ENCODE measurements around the gene MAP3K15. TPM values are rescaled to one million over a fixed set of nuclear protein-coding genes. Genes with fewer than 3 reads are reported as not detected.

Gene MAP3K15
- total RNA-seq, 1 experiment from 2014 or later, result 1.3 TPM

DNA sequence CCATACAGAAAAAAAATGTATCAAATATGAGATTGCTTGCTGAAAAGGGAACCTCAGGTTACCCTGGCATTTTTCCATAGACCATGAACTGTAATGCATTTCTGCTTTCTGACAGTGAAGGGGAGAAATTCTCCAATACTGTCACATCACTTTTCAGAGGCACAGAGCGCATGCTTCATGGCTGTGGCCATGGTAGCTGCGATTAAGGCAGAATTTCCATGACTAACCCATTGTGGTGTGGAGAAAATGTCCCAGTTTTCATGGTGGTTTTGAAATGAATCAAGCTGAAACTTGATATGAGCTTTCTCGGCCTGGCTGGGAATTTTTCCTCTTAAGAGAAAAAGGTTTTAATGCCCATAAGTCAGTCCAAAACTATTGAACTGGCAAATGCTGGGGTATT lies 39.5 kb upstream of the MAP3K15 start (continued):
- TF ChIP-seq ZBTB33 (IDR thresholded peaks at IDR 0.05; ENCODE audit: extremely low read depth, insufficient replicate concordance, low read length) (no peak), RAD21 (IDR thresholded peaks at IDR 0.05; ENCODE audit: low read depth) (no peak), CEBPB (IDR thresholded peaks at IDR 0.05; ENCODE audit: low read depth) (no peak), FOSL1 (IDR thresholded peaks at IDR 0.05; ENCODE audit: low read depth) (no peak), YY1 (IDR thresholded peaks at IDR 0.05; ENCODE audit: extremely low read depth, insufficient replicate concordance, low read depth, low read length) (no peak)
- TF ChIP-seq, protein P1, sequence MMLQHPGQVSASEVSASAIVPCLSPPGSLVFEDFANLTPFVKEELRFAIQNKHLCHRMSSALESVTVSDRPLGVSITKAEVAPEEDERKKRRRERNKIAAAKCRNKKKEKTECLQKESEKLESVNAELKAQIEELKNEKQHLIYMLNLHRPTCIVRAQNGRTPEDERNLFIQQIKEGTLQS (IDR thresholded peaks at IDR 0.05), result no peak
- TF ChIP-seq, protein P2, sequence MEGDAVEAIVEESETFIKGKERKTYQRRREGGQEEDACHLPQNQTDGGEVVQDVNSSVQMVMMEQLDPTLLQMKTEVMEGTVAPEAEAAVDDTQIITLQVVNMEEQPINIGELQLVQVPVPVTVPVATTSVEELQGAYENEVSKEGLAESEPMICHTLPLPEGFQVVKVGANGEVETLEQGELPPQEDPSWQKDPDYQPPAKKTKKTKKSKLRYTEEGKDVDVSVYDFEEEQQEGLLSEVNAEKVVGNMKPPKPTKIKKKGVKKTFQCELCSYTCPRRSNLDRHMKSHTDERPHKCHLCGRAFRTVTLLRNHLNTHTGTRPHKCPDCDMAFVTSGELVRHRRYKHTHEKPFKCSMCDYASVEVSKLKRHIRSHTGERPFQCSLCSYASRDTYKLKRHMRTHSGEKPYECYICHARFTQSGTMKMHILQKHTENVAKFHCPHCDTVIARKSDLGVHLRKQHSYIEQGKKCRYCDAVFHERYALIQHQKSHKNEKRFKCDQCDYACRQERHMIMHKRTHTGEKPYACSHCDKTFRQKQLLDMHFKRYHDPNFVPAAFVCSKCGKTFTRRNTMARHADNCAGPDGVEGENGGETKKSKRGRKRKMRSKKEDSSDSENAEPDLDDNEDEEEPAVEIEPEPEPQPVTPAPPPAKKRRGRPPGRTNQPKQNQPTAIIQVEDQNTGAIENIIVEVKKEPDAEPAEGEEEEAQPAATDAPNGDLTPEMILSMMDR (IDR thresholded peaks at IDR 0.05 in 2 of 3, conservative IDR thresholded peaks at IDR 0.05 in 1 of 3; ENCODE audit: borderline replicate concordance in 1 of 3, insufficient read depth in 1 of 3, low read depth in 2 of 3, low read length in 2 of 3), result no peak

GRCh38 chrX:19552793-19553192 lies 37.5 kb upstream of the MAP3K15 start:
- CTCF ChIA-PET, result no interaction called here
- no peaks in the 10 kb centered on the region for H3K79me2 ChIP-seq (ENCODE audit: insufficient read depth, low read length)
- no peak overlapping the region for H3K4me3 ChIP-seq (replicated peaks in 1 of 2; ENCODE audit: low read depth in 1 of 2, low read length in 2 of 2)
- no peaks in the 10 kb centered on the region for H3K27me3 ChIP-seq (ENCODE audit: insufficient read depth, low read length)
- no peaks in the 10 kb centered on the region; a peak in 1 of 4 replicates for H3K36me3 ChIP-seq (ENCODE audit: control insufficient read depth in 1 of 2, insufficient read depth in 2 of 2, low read length in 2 of 2)
- no peaks in the 10 kb centered on the region for H3K4me1 ChIP-seq (ENCODE audit: control insufficient read depth in 1 of 2, insufficient read depth in 2 of 2, low read length in 2 of 2)
- POLR2A ChIA-PET, result no interaction called here
- H3K9me3 ChIP-seq (ENCODE audit: control insufficient read depth in 1 of 2, insufficient read depth in 1 of 2, low read depth in 1 of 2, low read length in 2 of 2), result no peaks in the 10 kb centered on the region
- no peak overlapping the region for H3K9ac ChIP-seq (ENCODE audit: low read length)
- H3K27ac ChIP-seq (ENCODE audit: low read depth, low read length), result no peak overlapping the region
- RAD21 ChIA-PET (ENCODE audit: low non-redundant PET in 1 of 2, low total read pairs in 2 of 2, uncharacterized antibody in 2 of 2, unreplicated experiment in 2 of 2), result no interaction called here
- no peaks in the 10 kb centered on the region for H4K20me1 ChIP-seq (ENCODE audit: insufficient read depth)
- TF ChIP-seq SP1 (IDR thresholded peaks at IDR 0.05; ENCODE audit: low read depth), result no peak
- no peak for TF ChIP-seq YY1 (IDR thresholded peaks at IDR 0.05; ENCODE audit: extremely low read depth, insufficient replicate concordance, low read depth, low read length)
- TF ChIP-seq ZNF274 (IDR thresholded peaks at IDR 0.05; ENCODE audit: low read depth, low read length), result no peak
- TF ChIP-seq SRF (IDR thresholded peaks at IDR 0.05; ENCODE audit: low read depth), result no peak
- TF ChIP-seq ZBTB33 (IDR thresholded peaks at IDR 0.05; ENCODE audit: extremely low read depth, insufficient replicate concordance, low read length), result no peak
- no peak for TF ChIP-seq ELF1 (IDR thresholded peaks at IDR 0.05; ENCODE audit: borderline replicate concordance, low read depth)
- TF ChIP-seq, protein P1 (IDR thresholded peaks at IDR 0.05), result no peak
- no peak for TF ChIP-seq CBX3 (IDR thresholded peaks at IDR 0.05; ENCODE audit: low read depth)
- no peak for TF ChIP-seq RAD21 (IDR thresholded peaks at IDR 0.05; ENCODE audit: low read depth)
- TF ChIP-seq FOSL1 (IDR thresholded peaks at IDR 0.05; ENCODE audit: low read depth), result no peak
- intact Hi-C loops (cut with micrococcal nuclease), result no loop called here
- no peak overlapping the region for H3K4me2 ChIP-seq (ENCODE audit: low read length)
- DNase-seq (ENCODE audit: low read depth, low spot score) (no peak), ATAC-seq (no peak)
- no peak overlapping the region for H2AFZ ChIP-seq (ENCODE audit: low read depth, low read length, poor library complexity, severe bottlenecking)
- no peaks in the 10 kb centered on the region for H3K9me2 ChIP-seq (ENCODE audit: insufficient read depth)
- BruUV-seq (replicated peaks), result no TSS peak

All from HCT116 (cell line).